HG03139 (cell line): ENCODE data around the gene FANCB.

Experiments used
- ATAC-seq: cut with Tn5 transposase; IDR thresholded peaks from one replicate; pipeline ENCODE4 v1.9.1; 2021; ENCODE audit not compliant: unreplicated experiment

FANCB gene

DNA sequence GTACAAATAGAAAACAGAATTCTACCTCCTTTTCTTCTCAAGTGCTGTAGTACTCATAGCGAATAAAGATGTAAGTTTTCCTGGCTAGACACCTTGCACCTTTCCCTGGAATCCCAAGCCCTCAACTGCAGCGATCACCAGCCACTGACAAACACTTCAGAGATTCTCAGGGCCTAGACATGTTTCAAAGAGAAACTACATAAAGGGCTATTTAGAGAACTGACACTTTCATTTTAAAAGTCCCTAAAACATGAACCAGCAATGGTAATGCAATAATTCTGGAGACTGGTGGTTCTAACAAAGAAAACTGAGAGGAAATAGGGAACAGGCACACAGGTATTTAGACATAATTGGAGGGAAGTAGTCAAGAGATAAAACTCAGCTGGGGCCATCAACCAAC lies 35.7 kb downstream of the FANCB start:
- ATAC-seq, result no peak

- ATAC-seq, result no peak
Measured at GRCh38 chrX:14832586-14832985, 40.3 kb downstream of the FANCB start.

DNA sequence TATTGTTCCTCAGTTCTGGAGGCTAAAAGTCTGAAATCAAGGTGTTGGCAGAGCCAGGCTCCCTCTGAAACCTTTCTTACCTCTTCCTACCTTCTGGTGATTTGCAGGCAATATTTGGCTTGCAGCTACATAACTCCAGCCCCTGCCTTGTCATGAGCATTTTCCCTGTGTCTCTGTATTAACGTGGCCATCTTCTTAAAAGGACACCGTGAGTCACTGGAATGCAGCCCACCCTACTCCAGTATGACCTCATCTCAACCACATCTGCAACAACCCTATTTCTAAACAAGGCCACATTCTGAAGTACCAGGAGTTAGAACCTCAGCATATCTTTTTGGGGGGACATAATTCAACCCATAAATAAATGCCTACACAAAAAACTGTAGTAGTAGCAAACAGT lies 40.7 kb downstream of the FANCB start:
- no peak for ATAC-seq

- no peak for ATAC-seq
Measured at GRCh38 chrX:14829643-14830042, 43.2 kb downstream of the FANCB start.

DNA sequence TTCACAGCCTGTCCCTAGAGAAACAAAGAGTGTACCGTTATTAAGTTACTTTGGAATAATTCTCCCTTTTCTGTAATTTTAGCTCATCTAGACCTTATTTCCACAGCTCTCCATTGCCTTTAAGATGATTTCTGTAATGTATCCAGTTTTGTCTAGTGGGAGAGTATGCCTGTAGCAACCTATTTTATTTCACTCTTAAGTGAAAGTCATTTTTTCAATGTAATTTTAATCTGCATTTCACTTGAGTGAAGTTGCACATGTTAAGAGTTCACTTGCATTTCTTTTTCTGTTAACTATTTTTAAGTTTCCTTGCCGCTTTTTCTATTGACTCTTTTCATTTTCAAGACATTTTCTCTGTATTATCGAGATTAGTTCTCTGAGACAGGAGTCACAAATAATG lies 46.5 kb downstream of the FANCB start:
- no peak for ATAC-seq

DNA sequence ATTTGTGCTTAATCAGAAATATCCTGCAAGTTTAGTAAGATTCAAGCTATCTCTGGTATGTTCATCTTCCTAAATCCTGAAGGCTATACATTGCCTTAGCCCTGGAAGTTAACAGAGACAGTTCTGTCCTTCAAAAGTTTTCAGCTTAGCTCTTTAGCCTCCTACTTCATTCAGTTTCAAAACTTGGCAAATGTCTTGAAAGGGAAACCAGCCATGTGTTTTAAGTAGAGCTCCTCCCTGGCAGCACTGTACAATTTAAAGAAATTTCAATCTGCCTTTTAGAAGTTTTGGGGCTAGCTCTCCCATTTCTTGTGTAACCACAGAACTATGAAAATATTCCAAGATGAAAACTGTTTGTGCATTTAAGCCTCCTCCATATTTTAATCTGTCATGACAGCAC lies 47.0 kb downstream of the FANCB start:
- no peak for ATAC-seq

DNA sequence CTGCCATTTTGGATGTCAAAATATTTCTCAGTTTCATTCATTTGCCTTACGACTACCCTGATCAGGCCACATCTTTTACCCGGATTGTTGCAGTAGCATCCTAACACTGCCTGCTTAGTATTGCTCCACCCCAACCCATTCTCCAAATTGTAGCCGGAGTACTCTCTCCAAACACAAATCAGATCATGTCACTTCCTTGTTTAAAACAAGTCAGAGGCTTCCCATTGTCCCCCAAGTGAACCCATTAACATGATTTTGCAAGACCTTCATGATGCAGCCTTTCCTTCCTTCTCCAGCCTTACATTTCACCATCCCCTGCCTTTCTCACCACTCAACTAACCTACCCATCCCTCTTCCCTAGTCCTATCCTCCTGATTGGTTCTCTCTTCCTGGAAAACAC lies 53.1 kb downstream of the FANCB start:
- ATAC-seq, result no peak

DNA sequence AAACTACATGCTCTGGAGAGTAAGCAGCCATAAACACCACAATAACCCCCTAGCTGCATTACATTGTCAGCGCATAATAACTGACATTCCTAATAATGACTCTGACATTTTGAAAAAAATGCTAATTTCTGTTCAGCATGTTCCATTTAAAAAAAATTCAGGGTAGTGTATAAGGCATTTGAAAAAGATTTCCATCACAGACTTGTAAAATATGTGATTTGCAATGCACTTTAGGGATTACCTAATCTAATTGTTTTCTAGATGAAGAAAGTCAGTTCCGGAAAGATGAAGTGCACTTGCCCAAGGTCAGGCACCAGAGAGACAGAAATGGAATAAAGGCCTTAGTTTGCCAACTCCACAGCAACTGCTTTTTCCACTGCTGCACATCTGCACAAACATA lies 55.3 kb downstream of the FANCB start:
- no peak for ATAC-seq

DNA sequence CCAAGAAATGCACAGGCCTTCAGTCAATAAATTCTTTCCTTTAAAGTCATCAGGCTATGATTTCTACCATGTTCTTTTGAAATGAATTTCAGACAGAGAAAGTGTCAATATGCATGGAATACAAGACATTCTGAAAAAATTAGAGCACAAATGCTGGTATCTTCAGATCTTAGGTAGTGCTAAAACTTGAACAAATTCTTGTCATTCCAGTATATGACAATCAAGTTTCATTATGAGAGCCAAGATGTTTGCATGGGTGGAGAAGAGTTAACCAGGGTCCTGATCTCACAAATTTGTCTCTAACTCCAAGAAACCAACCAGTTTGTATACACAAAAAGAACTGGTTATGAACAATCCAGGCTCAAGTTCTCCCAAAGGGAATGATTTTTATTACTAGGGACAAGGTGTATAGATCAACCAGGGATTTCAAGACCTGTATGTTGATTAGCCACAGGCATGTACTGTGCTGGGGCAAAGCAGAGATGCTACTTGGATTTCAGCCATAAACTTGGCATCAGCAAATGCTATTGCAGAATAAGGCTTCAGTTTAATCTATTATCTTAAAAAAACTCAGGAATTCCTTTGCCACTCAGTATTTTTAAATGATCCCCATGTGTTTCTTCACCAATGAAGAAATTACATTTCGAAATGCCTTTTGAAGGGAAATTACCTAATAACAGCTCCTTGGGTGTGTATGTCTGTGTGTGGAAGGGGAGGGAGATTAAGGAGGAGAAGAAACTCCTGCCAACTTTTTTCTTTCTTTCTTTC lies 69.7 kb downstream of the FANCB start:
- no peak for ATAC-seq

DNA sequence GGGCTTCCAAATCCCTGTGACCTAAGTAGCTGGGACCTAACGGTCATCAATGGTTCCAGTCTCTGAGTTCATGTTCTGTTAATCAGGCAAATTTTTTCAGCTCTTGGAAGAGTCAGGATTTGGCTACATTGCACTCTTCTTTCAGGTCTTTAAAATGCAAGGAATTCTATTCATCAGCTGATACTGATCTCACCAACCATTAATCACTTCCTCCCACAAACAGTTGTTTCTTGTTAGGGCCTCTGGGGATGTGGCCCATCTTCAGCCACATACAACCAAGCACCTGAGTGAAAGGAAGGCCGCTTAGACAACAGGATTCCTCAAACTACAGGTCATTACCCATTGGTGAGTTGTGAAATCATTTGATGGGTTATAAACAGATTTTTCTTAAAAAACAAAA lies 71.7 kb downstream of the FANCB start:
- ATAC-seq, result no peak

GRCh38 chrX:14798805-14799397 lies 74.0 kb downstream of the FANCB start:
- no peak for ATAC-seq
